ENCODE measurements around the gene GPRIN1.
A peak's percentile ranks its signal among the peaks of the same experiment; 100 is the strongest.
"Not testable (repeated sequence)": the region's sequence is repeated elsewhere in the genome, so short reads cannot be mapped to it uniquely, and the experiment has no call there.

GPRIN1 gene

GRCh38 chr5:176620333-176620981 lies 10.5 kb upstream of the GPRIN1 start:
- DNase-seq = no peak

- no peak for DNase-seq
Measured at GRCh38 chr5:176619569-176620332, 9.8 kb upstream of the GPRIN1 start.

- DNase-seq = peak; percentile 50
Measured at GRCh38 chr5:176619203-176619568, 9.2 kb upstream of the GPRIN1 start.

- DNase-seq = no peak
Measured at GRCh38 chr5:176618783-176619182, 8.8 kb upstream of the GPRIN1 start.

- no peak for DNase-seq
Measured at GRCh38 chr5:176616511-176616910, 6.6 kb upstream of the GPRIN1 start.

- DNase-seq = peak; percentile 9
Measured at GRCh38 chr5:176614805-176615478, 5.0 kb upstream of the GPRIN1 start.

- no peak for DNase-seq
Measured at GRCh38 chr5:176612855-176613254, 2.9 kb upstream of the GPRIN1 start.

- no peak for DNase-seq
Measured at GRCh38 chr5:176612008-176612407, 2.1 kb upstream of the GPRIN1 start.

- DNase-seq = peak; percentile 75
Measured at GRCh38 chr5:176611435-176611834, 1.5 kb upstream of the GPRIN1 start.

GRCh38 chr5:176610435-176610773 lies 448 bp upstream of the GPRIN1 start:
- DNase-seq = no peak

- DNase-seq = peak; percentile 15
Measured at GRCh38 chr5:176608937-176609723, 826 bp downstream of the GPRIN1 start.

GRCh38 chr5:176608142-176608705 lies 1.7 kb downstream of the GPRIN1 start:
- no peak for DNase-seq

GRCh38 chr5:176606875-176607274 lies 3.1 kb downstream of the GPRIN1 start:
- DNase-seq = no peak

GRCh38 chr5:176606032-176606431 lies 3.9 kb downstream of the GPRIN1 start:
- DNase-seq = no peak

GRCh38 chr5:176603091-176603490 lies 6.9 kb downstream of the GPRIN1 start:
- DNase-seq = no peak

- DNase-seq = no peak
Measured at GRCh38 chr5:176601901-176602482, 8.0 kb downstream of the GPRIN1 start.

GRCh38 chr5:176599749-176600430 lies 10.1 kb downstream of the GPRIN1 start:
- not testable (repeated sequence) for DNase-seq

- no peak for DNase-seq
Measured at GRCh38 chr5:176597417-176598389, 12.3 kb downstream of the GPRIN1 start.

- no peak for DNase-seq
Measured at GRCh38 chr5:176596689-176597416, 13.1 kb downstream of the GPRIN1 start.

GRCh38 chr5:176596069-176596644 lies 13.8 kb downstream of the GPRIN1 start:
- DNase-seq = no peak

All from kidney glomerular epithelial cell (primary cell).